ENCODE measurements around the gene RPS8.

- TF ChIP-seq CTCF (IDR thresholded peaks at IDR 0.05) (no peak), POLR2AphosphoS5 (IDR thresholded peaks at IDR 0.05) (no peak), POLR2A (IDR thresholded peaks at IDR 0.05) (no peak)
Observed at GRCh38 chr1:44828003-44828651, 52.8 kb downstream of the RPS8 start.
